22Rv1 (cell line): Measurements from ENCODE around the gene ISG20L2.

ENCODE experiments used
- CTCF ChIP-seq: fragments of 450-650 bp; IDR thresholded peaks from 2 replicates; pipeline ENCODE4 v1.5.1; 2017; ENCODE audit warnings: mild to moderate bottlenecking
- ZFX ChIP-seq: fragments of 450-650 bp; IDR thresholded peaks from 2 replicates; pipeline ENCODE4 v1.6.1; 2017; ENCODE audit warnings: antibody characterized with exemption, borderline replicate concordance

- no peak for TF ChIP-seq CTCF
- TF ChIP-seq ZFX, result no peak
These were observed 47.2 kb downstream of the ISG20L2 start for GRCh38 chr1:156681196-156681960.
